ENCODE measurements around the gene INS.
A peak's percentile ranks its signal among the peaks of the same experiment; 100 is the strongest.

INS gene

GRCh38 chr11:2199466-2200341 is 38.7 kb upstream of the INS start:
- no peak overlapping the region for H3K4me3 ChIP-seq (IDR thresholded peaks at IDR 0.05; ENCODE audit: insufficient read depth, low read depth, low read length)
- no peak overlapping the region for H3K9ac ChIP-seq
- no peaks in the 10 kb centered on the region for H3K79me2 ChIP-seq (ENCODE audit: insufficient read depth, low read depth)
- no peaks in the 10 kb centered on the region for H3K36me3 ChIP-seq (ENCODE audit: insufficient read depth)
- H3K4me2 ChIP-seq: no peak overlapping the region
- peaks cover 53% of the 10 kb centered on the region for H3K27me3 ChIP-seq (ENCODE audit: insufficient read depth, low read depth)
- H2AFZ ChIP-seq (ENCODE audit: low read depth): no peak overlapping the region
- H3K4me1 ChIP-seq (ENCODE audit: low read depth, poor library complexity, severe bottlenecking): no peaks in the 10 kb centered on the region
- H3K27ac ChIP-seq: no peak overlapping the region
- no peaks in the 10 kb centered on the region for H4K20me1 ChIP-seq (ENCODE audit: insufficient read depth)
- no peak for TF ChIP-seq CTCF (conservative IDR thresholded peaks at IDR 0.05; ENCODE audit: low read depth, low read length)

- no peak overlapping the region for H3K4me3 ChIP-seq (IDR thresholded peaks at IDR 0.05; ENCODE audit: insufficient read depth, low read depth, low read length)
- peaks cover 51% of the 10 kb centered on the region for H3K27me3 ChIP-seq (ENCODE audit: insufficient read depth, low read depth)
These were observed 37.8 kb upstream of the INS start for GRCh38 chr11:2198621-2199365.

GRCh38 chr11:2197771-2198520 is 36.9 kb upstream of the INS start:
- no peak overlapping the region for H3K4me2 ChIP-seq
- no peaks in the 10 kb centered on the region for H3K36me3 ChIP-seq (ENCODE audit: insufficient read depth)
- no peaks in the 10 kb centered on the region for H4K20me1 ChIP-seq (ENCODE audit: insufficient read depth)
- H2AFZ ChIP-seq (ENCODE audit: low read depth): no peak overlapping the region
- no peaks in the 10 kb centered on the region for H3K4me1 ChIP-seq (ENCODE audit: low read depth, poor library complexity, severe bottlenecking)
- no peak for TF ChIP-seq CTCF (conservative IDR thresholded peaks at IDR 0.05; ENCODE audit: low read depth, low read length)
- no peak overlapping the region for H3K9ac ChIP-seq
- no peaks in the 10 kb centered on the region for H3K79me2 ChIP-seq (ENCODE audit: insufficient read depth, low read depth)
- H3K27ac ChIP-seq: no peak overlapping the region
- H3K4me3 ChIP-seq (IDR thresholded peaks at IDR 0.05; ENCODE audit: insufficient read depth, low read depth, low read length): no peak overlapping the region
- peaks cover 52% of the 10 kb centered on the region; the same call in 1 of the 2 replicates for H3K27me3 ChIP-seq (ENCODE audit: insufficient read depth, low read depth)

More at GRCh38 chr11:2198621-2199365, 37.8 kb upstream of the INS start:
- TF ChIP-seq CTCF (conservative IDR thresholded peaks at IDR 0.05; ENCODE audit: low read depth, low read length): no peak
- H4K20me1 ChIP-seq (ENCODE audit: insufficient read depth): no peaks in the 10 kb centered on the region
- H3K9ac ChIP-seq: no peak overlapping the region
- H3K4me2 ChIP-seq: no peak overlapping the region
- no peaks in the 10 kb centered on the region for H3K36me3 ChIP-seq (ENCODE audit: insufficient read depth)
- no peak overlapping the region for H2AFZ ChIP-seq (ENCODE audit: low read depth)
- no peaks in the 10 kb centered on the region for H3K4me1 ChIP-seq (ENCODE audit: low read depth, poor library complexity, severe bottlenecking)
- H3K27ac ChIP-seq: no peak overlapping the region
- H3K79me2 ChIP-seq (ENCODE audit: insufficient read depth, low read depth): no peaks in the 10 kb centered on the region

GRCh38 chr11:2196970-2197770 is 36.2 kb upstream of the INS start:
- peaks cover 59% of the 10 kb centered on the region; the same call in 1 of the 2 replicates for H3K27me3 ChIP-seq (ENCODE audit: insufficient read depth, low read depth)
- no peaks in the 10 kb centered on the region for H3K36me3 ChIP-seq (ENCODE audit: insufficient read depth)
- H3K79me2 ChIP-seq (ENCODE audit: insufficient read depth, low read depth): no peaks in the 10 kb centered on the region
- no peak overlapping the region for H3K27ac ChIP-seq
- no peak overlapping the region for H3K9ac ChIP-seq
- H2AFZ ChIP-seq (ENCODE audit: low read depth): no peak overlapping the region
- peak; percentile 84 for TF ChIP-seq CTCF (conservative IDR thresholded peaks at IDR 0.05; ENCODE audit: low read depth, low read length)
- no peak overlapping the region for H3K4me3 ChIP-seq (IDR thresholded peaks at IDR 0.05; ENCODE audit: insufficient read depth, low read depth, low read length)
- no peaks in the 10 kb centered on the region for H4K20me1 ChIP-seq (ENCODE audit: insufficient read depth)
- H3K4me1 ChIP-seq (ENCODE audit: low read depth, poor library complexity, severe bottlenecking): no peaks in the 10 kb centered on the region
- H3K4me2 ChIP-seq: no peak overlapping the region

Measured in KMS-11 (cell line).